ENCODE measurements around the gene TOR3A.

DNA sequence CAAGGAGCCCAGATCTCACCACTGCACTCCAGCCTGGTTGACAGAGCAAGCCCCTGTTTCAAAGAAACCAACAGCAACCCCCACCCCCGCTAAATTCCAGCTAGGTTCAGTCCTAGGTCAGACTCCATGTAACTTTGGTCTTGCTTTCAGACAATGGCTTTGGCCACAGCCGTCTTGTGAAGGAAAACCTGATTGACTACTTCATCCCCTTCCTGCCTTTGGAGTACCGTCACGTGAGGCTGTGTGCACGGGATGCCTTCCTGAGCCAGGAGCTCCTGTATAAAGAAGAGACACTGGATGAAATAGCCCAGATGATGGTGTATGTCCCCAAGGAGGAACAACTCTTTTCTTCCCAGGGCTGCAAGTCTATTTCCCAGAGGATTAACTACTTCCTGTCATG is 12.9 kb downstream of the TOR3A start:
- TF ChIP-seq EP300 (IDR thresholded peaks at IDR 0.05): no peak
- no peak for TF ChIP-seq CTCF (IDR thresholded peaks at IDR 0.05)
- no peak for TF ChIP-seq POLR2AphosphoS5 (IDR thresholded peaks at IDR 0.05)
